ENCODE data around the gene NPTXR.

DNA sequence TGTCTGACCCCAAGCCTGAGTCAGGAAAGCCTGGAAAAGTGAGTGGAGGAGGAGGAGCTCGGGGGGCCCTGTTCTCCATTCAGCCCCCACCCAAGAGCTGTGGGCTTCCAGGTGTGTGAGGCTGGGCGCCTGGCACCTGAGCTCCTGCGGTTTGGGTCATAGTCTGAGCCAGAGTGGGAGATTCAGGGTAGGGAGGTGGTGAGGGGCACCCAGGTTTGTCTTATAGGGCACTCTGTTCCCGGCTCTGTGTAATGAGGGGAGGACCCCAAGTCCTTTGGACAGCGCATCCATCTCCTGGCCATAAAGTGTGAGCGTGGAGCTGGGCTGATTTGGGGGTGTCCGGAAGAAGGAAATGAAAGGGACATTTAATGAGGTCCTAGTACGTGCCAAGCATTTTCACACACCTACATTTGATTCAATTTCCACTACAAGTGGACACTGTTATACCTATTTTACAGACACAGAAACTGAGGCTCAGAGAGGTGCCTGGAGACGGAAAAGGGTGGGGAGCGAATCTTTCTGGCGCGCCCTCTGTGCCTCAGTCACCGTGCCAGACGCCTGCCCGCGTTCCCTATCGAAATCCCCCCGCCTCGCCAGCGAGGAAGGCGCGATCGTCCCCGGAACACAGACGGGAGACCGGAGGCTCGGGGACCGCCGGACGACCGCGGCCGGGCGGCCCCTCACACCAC lies 1.2 kb downstream of the NPTXR start:
- TF ChIP-seq, protein P1, sequence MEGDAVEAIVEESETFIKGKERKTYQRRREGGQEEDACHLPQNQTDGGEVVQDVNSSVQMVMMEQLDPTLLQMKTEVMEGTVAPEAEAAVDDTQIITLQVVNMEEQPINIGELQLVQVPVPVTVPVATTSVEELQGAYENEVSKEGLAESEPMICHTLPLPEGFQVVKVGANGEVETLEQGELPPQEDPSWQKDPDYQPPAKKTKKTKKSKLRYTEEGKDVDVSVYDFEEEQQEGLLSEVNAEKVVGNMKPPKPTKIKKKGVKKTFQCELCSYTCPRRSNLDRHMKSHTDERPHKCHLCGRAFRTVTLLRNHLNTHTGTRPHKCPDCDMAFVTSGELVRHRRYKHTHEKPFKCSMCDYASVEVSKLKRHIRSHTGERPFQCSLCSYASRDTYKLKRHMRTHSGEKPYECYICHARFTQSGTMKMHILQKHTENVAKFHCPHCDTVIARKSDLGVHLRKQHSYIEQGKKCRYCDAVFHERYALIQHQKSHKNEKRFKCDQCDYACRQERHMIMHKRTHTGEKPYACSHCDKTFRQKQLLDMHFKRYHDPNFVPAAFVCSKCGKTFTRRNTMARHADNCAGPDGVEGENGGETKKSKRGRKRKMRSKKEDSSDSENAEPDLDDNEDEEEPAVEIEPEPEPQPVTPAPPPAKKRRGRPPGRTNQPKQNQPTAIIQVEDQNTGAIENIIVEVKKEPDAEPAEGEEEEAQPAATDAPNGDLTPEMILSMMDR (IDR thresholded peaks at IDR 0.05; ENCODE audit: low read length): no peak
- no peak for TF ChIP-seq EZH2 (optimal IDR thresholded peaks at IDR 0.05; ENCODE audit: low read depth, low read length)
